Neural cell (in vitro differentiated cells): ENCODE results near the gene SNPH.

ENCODE experiments used
- CTCF ChIP-seq: fragments of 450-650 bp; IDR thresholded peaks from 2 replicates; pipeline ENCODE4 v1.5.1; 2014; ENCODE audit warnings: antibody characterized with exemption, mild to moderate bottlenecking, moderate library complexity; ENCODE audit not compliant: poor library complexity, severe bottlenecking
- REST ChIP-seq: IDR thresholded peaks from 2 replicates; pipeline ENCODE4 v1.6.1; 2012; ENCODE audit warnings: borderline replicate concordance
- TAF1 ChIP-seq: IDR thresholded peaks from 2 replicates; pipeline ENCODE4 v1.6.1; 2012; ENCODE audit warnings: low read depth

- TF ChIP-seq CTCF = no peak
- no peak for TF ChIP-seq TAF1
- TF ChIP-seq REST = no peak
Measured at GRCh38 chr20:1327827-1328679, 62.0 kb downstream of the SNPH start.
